ENCODE results near the gene TDRD3. TPM values are rescaled to one million over a fixed set of nuclear protein-coding genes. Genes with fewer than 3 reads are reported as not detected.

TDRD3 gene
- total RNA-seq, 4 donors from 2014 or later: 28.5 to 47.8 (median 41.3) TPM

DNA sequence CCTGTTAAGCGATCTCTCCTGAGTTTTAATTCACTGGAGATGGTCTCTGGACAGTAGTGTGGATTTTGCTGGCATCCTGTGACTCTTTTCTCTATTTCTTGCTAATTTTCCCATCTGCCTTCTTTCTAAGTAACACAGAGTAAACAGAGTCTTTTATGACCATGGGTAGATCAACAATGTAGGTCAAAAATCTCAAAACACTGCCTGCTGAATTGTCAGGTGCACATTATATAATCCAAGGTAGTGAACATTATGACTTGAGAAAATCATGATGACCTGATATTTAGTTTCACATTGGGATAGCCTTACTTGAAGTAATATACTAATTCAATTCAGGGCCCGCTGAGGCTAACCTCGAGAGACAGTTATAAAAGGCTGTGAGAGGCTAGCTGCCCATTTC is 180.7 kb downstream of the TDRD3 start:
- intact Hi-C loops (cut with DNase I): no loop called here
- no peak for DNase-seq
- Histone ChIP-seq H3K4me3 (replicated peaks in 1 of 3) (no peak overlapping the region), H3K9me3 (no peaks in the 10 kb centered on the region), H3K36me3 (no peaks in the 10 kb centered on the region), H3K27me3 (no peaks in the 10 kb centered on the region), H3K27ac (no peak overlapping the region), H3K4me1 (no peaks in the 10 kb centered on the region)
- WGBS, 2 donors: 94 to 96% methylated on average over 3 of the region's 3 CpGs
- TF ChIP-seq POLR2A (IDR thresholded peaks at IDR 0.05): no peak
- TF ChIP-seq, protein P1, sequence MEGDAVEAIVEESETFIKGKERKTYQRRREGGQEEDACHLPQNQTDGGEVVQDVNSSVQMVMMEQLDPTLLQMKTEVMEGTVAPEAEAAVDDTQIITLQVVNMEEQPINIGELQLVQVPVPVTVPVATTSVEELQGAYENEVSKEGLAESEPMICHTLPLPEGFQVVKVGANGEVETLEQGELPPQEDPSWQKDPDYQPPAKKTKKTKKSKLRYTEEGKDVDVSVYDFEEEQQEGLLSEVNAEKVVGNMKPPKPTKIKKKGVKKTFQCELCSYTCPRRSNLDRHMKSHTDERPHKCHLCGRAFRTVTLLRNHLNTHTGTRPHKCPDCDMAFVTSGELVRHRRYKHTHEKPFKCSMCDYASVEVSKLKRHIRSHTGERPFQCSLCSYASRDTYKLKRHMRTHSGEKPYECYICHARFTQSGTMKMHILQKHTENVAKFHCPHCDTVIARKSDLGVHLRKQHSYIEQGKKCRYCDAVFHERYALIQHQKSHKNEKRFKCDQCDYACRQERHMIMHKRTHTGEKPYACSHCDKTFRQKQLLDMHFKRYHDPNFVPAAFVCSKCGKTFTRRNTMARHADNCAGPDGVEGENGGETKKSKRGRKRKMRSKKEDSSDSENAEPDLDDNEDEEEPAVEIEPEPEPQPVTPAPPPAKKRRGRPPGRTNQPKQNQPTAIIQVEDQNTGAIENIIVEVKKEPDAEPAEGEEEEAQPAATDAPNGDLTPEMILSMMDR (IDR thresholded peaks at IDR 0.05): no peak

- H3K27ac ChIP-seq: peak overlapping the region in 1 of 3 donors; percentile 30
- H3K4me3 ChIP-seq (replicated peaks in 1 of 3): no peak overlapping the region
- intact Hi-C loops (cut with DNase I): no loop called here
- H3K27me3 ChIP-seq: no peaks in the 10 kb centered on the region
- no peaks in the 10 kb centered on the region for H3K36me3 ChIP-seq
- H3K9me3 ChIP-seq: no peaks in the 10 kb centered on the region
- WGBS, 2 donors: 57 to 68% methylated on average over 9 of the region's 9 CpGs
- DNase-seq: no peak
- no peak for TF ChIP-seq POLR2A (IDR thresholded peaks at IDR 0.05)
- TF ChIP-seq, protein P1 (IDR thresholded peaks at IDR 0.05): no peak
- H3K4me1 ChIP-seq: no peaks in the 10 kb centered on the region
These were observed 186.3 kb downstream of the TDRD3 start for GRCh38 chr13:60583196-60583888.

DNA sequence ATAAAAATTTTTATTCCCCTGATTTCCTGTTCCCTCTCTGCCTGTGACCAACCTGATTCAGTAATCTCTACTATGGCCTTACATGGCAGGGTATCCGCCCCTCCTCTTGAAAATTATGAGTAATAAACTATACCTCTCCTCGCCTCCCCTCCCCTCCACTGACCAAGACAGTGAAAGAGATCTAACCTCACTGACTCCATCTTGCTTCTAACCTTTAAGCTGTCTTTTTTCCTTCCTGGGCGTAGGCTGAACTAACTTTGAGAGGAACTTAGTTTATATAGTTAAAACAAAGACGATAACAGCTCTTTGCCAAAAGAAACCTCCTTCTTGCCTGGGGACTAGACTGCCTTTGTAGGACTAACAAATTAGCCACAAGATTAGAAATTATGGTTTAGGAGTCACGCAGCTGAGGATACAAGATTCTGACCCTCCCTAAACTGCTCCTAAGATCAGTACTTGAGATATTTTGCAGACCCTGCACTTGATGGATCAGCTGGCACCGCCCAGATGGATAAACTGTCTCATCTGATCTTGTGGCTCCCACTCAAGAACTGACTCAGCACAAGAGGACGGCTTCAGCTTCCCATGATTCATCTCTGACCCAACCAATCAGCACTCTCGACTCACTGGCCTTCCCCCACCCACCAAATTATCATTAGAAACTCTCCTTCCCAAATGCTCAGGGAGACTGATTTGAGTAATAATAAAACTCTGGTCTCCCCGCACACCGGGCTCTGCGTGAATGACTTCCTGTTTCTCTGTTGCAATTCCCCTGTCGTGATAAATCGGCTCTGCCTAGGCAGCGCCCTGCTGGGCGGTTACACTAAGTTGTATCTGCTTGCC is 187.1 kb downstream of the TDRD3 start:
- DNase-seq: no peak
- WGBS, 2 donors: 66 to 76% methylated on average over 15 of the region's 15 CpGs
- H3K9me3 ChIP-seq: no peaks in the 10 kb centered on the region
- H3K27ac ChIP-seq: no peak overlapping the region
- intact Hi-C loops (cut with DNase I): no loop called here
- H3K27me3 ChIP-seq: no peaks in the 10 kb centered on the region
- no peak overlapping the region for H3K4me3 ChIP-seq (replicated peaks in 1 of 3)
- TF ChIP-seq, protein P1 (IDR thresholded peaks at IDR 0.05): no peak
- no peak for TF ChIP-seq POLR2A (IDR thresholded peaks at IDR 0.05)
- H3K36me3 ChIP-seq: no peaks in the 10 kb centered on the region
- H3K4me1 ChIP-seq: no peaks in the 10 kb centered on the region

DNA sequence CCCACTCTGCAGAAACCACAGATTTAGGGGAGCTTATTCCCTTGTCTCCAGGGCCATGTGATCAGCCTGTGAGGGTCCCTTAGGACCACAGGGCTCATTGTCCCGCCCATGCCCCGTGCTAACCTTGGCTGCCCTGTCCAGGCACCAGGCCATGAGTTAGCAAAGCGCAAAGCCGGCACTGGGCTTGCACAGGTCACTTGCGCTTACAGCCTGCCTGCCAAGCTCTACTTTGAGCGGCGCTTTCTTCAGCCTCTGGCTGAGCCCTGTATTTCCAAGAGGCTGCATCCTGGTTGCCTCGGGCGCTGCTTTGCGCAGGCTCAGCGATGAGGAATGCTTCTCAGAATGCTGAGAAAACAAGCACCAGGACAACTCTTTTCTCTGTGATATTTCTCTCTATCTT is 188.0 kb downstream of the TDRD3 start:
- no peak for TF ChIP-seq POLR2A (IDR thresholded peaks at IDR 0.05)
- TF ChIP-seq, protein P1 (IDR thresholded peaks at IDR 0.05): no peak
- WGBS, 2 donors: 34 to 61% methylated on average over 11 of the region's 11 CpGs
- Histone ChIP-seq H3K27me3 (no peaks in the 10 kb centered on the region), H3K27ac (peak overlapping the region in 1 of 3 donors; percentile 10), H3K4me3 (replicated peaks in 1 of 3) (no peak overlapping the region), H3K36me3 (no peaks in the 10 kb centered on the region), H3K9me3 (no peaks in the 10 kb centered on the region), H3K4me1 (no peaks in the 10 kb centered on the region)
- intact Hi-C loops (cut with DNase I): no loop called here
- DNase-seq: no peak
